Tibial nerve (tissue), 4 donors: Measurements from ENCODE around the gene ZBTB48.

Source experiments
- EP300 ChIP-seq, 2 donors: sonication (generic); formaldehyde crosslinking; IDR thresholded peaks; one replicate each; pipeline ENCODE4 v1.6.1; 2017; ENCODE audit warnings: antibody characterized with exemption in 2 of 2, mild to moderate bottlenecking in 1 of 2
- POLR2A ChIP-seq, 2 donors: fragments of 450-650 bp; IDR thresholded peaks; one replicate each; pipeline ENCODE4 v1.6.1; 2017; ENCODE audit warnings: antibody characterized with exemption in 2 of 2, mild to moderate bottlenecking in 2 of 2, moderate library complexity in 2 of 2
- TF ChIP-seq, protein P1 (sequence below), 5 experiments: fragments of 200-600 bp in 3 of 5; fragments of 450-650 bp in 2 of 5; sonication (generic) in 3 of 5; IDR thresholded peaks; one replicate each; pipeline ENCODE4 v1.5.1; 2016 to 2019; ENCODE audit warnings: antibody characterized with exemption in 5 of 5, mild to moderate bottlenecking in 3 of 5, moderate library complexity in 2 of 5

GRCh38 chr1:6588128-6588892 is 8.5 kb downstream of the ZBTB48 start:
- TF ChIP-seq POLR2A (IDR thresholded peaks at IDR 0.05), result no peak
- TF ChIP-seq, protein P1, sequence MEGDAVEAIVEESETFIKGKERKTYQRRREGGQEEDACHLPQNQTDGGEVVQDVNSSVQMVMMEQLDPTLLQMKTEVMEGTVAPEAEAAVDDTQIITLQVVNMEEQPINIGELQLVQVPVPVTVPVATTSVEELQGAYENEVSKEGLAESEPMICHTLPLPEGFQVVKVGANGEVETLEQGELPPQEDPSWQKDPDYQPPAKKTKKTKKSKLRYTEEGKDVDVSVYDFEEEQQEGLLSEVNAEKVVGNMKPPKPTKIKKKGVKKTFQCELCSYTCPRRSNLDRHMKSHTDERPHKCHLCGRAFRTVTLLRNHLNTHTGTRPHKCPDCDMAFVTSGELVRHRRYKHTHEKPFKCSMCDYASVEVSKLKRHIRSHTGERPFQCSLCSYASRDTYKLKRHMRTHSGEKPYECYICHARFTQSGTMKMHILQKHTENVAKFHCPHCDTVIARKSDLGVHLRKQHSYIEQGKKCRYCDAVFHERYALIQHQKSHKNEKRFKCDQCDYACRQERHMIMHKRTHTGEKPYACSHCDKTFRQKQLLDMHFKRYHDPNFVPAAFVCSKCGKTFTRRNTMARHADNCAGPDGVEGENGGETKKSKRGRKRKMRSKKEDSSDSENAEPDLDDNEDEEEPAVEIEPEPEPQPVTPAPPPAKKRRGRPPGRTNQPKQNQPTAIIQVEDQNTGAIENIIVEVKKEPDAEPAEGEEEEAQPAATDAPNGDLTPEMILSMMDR (IDR thresholded peaks at IDR 0.05), result no peak
- TF ChIP-seq EP300 (IDR thresholded peaks at IDR 0.05), result no peak
